Measurements from ENCODE around the gene GMDS. TPM values are rescaled to one million over a fixed set of nuclear protein-coding genes. Genes with fewer than 3 reads are reported as not detected.

The GMDS gene
- total and polyA plus RNA-seq, 2 of the 13 experiments (the other 11 are each of a cell fraction or from before 2014, with no cell fraction given) = 64.4 to 112 TPM

- Histone ChIP-seq H3K4me1 (ENCODE audit: insufficient read depth, low read length) (peaks cover 14% of the 10 kb centered on the region), H3K9ac (ENCODE audit: insufficient read depth, low read depth, low read length) (no peak overlapping the region), H3K27me3 (ENCODE audit: control insufficient read depth in 1 of 2, insufficient read depth in 2 of 2, low read length in 2 of 2) (no peaks in the 10 kb centered on the region), H3K79me2 (ENCODE audit: insufficient read depth, low read length) (no peaks in the 10 kb centered on the region), H2AFZ (ENCODE audit: low read length) (no peak overlapping the region), H3K4me3 (replicated peaks in 1 of 3; ENCODE audit: insufficient read depth in 1 of 3, low read depth in 2 of 3, low read length in 3 of 3) (no peak overlapping the region), H4K20me1 (ENCODE audit: insufficient read depth, low read length) (no peaks in the 10 kb centered on the region; the same call in 1 of the 2 replicates), H3K4me2 (ENCODE audit: low read depth, low read length) (no peak overlapping the region), H3K36me3 (replicated peaks in 1 of 2; ENCODE audit: control insufficient read depth in 1 of 2, insufficient read depth in 2 of 2, low read length in 2 of 2) (peaks cover 8 to 40% of the 10 kb centered on the region in 2 experiments; a peak in 4 of 5 replicates), H3K27ac (ENCODE audit: extremely low read length, insufficient read depth, low read length) (no peak overlapping the region), H3K9me3 (ENCODE audit: low read length) (no peaks in the 10 kb centered on the region)
- 98% methylated on average over 13 of the region's 13 CpGs for WGBS (ENCODE audit: low lambda C conversion rate)
- DNase-seq (ENCODE audit: low spot score) (no peak), FAIRE-seq (no peak), ATAC-seq (peak; percentile 37; the same call in 2 of the 3 replicates)
- in situ Hi-C loops (cut with HindIII; ENCODE audit: extremely low pct_ligation_motif_present, low pct_unique_long_range_greater_than_20kb) (no loop called here), intact Hi-C loops (cut with micrococcal nuclease; ENCODE audit: unreplicated experiment) (no loop called here)
- ChIA-PET POLR2A (no interaction called here), CTCF (ENCODE audit: low intra/inter-chr PET ratio, low total read pairs) (no interaction called here)
- no TSS peak for BruUV-seq (replicated peaks)
- TF ChIP-seq ZNF326 (CRISPR knock-in tag; IDR thresholded peaks at IDR 0.05; ENCODE audit: borderline replicate concordance) = no peak
- TF ChIP-seq HINFP (CRISPR knock-in tag; IDR thresholded peaks at IDR 0.05; ENCODE audit: low read depth) = no peak
- no peak for TF ChIP-seq HMG20A (CRISPR knock-in tag; IDR thresholded peaks at IDR 0.05; ENCODE audit: borderline replicate concordance)
- TF ChIP-seq ZNF354B (CRISPR knock-in tag; IDR thresholded peaks at IDR 0.05) = no peak
- no peak for TF ChIP-seq POLR2AphosphoS2 (IDR thresholded peaks at IDR 0.05; ENCODE audit: low read depth, low read length)
- no peak for TF ChIP-seq SKI (IDR thresholded peaks at IDR 0.05; ENCODE audit: partially characterized antibody)
- TF ChIP-seq ZNF616 (CRISPR knock-in tag; IDR thresholded peaks at IDR 0.05; ENCODE audit: low read depth) = no peak
- no peak for TF ChIP-seq AKNA (CRISPR knock-in tag; IDR thresholded peaks at IDR 0.05; ENCODE audit: borderline replicate concordance)
- no peak for TF ChIP-seq TFDP1 (CRISPR knock-in tag; IDR thresholded peaks at IDR 0.05; ENCODE audit: borderline replicate concordance)
- TF ChIP-seq ZNF564 (CRISPR knock-in tag; IDR thresholded peaks at IDR 0.05) = no peak
- TF ChIP-seq KAT2B (IDR thresholded peaks at IDR 0.05; ENCODE audit: borderline replicate concordance, low read depth, low read length) = no peak
- TF ChIP-seq ZBED4 (CRISPR knock-in tag; IDR thresholded peaks at IDR 0.05; ENCODE audit: borderline replicate concordance) = no peak
- no peak for TF ChIP-seq ZNF543 (CRISPR knock-in tag; IDR thresholded peaks at IDR 0.05)
Observed at GRCh38 chr6:1780251-1780867, 465.0 kb downstream of the GMDS start.
